ENCODE measurements around the gene MXRA8.

MXRA8 gene

GRCh38 chr1:1348420-1349255 is 9.7 kb downstream of the MXRA8 start:
- no peak for FAIRE-seq

- no peak for FAIRE-seq
Measured at GRCh38 chr1:1347663-1348419, 10.5 kb downstream of the MXRA8 start.

- FAIRE-seq = no peak
Measured at GRCh38 chr1:1347026-1347595, 11.2 kb downstream of the MXRA8 start.

DNA sequence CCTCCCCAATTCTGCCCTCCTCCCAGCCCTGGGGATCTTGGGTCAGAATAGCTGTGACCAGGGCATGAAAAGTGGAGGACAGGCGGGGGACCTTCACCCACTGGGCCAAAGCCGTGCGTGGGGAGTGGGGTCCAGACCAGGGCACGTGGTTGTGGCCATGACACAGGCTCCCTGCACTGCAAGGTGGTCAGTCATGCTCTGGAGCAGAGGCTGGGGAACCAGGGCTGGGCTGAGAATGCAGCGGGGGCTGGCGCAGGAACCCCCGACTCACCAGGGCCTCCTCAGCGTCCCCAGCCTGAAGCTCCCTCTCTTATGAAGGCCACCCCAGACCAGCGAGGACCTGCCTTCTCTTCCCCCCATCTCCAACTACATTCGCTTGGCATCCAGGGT is 11.9 kb downstream of the MXRA8 start:
- FAIRE-seq = no peak

DNA sequence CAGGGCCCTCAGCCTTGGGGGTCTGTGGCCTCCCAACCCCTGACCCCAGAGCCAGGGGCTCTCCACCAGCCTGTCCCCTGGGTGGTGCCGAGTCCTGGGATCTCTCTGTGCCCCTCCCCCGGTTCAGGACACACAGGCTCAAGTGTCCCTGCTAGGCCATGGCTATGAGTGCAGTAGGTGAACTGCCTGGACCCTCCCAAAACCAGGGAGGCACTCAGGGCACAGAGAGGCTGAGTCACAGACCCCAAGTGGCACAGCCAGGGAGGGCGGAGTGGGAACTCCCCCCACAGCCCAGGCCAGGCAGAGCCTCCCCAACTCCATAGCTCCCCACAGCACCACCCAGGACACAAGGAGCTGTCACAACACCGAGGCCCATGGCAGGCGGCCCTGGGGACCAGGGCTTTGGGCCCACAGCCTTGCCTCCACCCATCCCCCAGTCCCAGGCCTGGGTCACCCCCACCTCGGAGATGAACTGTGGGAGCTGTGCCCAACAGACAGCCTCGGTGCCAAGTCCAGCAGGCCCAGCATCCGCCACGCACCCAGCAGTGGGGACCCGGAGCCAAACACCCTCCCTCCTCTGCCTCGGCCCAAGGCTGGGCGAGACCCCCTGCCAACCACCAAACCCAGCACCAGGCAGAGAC is 12.4 kb downstream of the MXRA8 start:
- no peak for FAIRE-seq

GRCh38 chr1:1345384-1345783 is 13.0 kb downstream of the MXRA8 start:
- no peak for FAIRE-seq

DNA sequence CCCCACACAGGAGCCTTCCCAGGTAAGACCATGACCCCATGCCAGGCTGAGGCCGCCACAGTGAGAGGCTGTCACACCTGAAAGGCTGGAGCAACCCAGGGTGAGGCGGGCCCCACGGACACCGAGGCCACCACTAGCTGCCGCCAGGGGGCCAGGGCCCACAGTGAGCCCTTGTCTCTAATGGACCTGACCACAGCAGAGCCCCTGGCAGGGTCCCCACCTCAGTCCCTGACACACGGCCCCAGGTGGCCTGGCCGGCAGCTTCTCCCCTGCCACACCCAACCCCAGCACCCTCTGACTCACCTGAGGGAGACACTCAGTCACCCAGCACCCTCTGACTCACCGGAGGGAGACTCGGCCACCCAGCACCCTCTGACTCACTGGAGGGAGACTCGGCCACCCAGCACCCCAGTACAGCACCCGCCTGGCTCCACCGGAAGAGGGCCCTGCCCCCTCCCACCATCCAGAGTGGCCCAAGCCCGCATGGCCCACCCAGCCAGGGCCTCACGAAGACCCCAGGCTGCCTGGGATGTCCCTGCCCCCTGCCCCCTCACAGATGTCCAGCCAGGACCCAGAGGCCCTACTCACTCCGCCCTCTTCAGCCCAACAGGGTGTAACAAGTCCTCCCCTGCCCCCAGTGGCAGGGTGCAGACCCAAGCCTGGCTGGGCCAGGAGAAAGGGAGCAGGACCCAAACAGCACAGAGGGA is 13.5 kb downstream of the MXRA8 start:
- FAIRE-seq = no peak

DNA sequence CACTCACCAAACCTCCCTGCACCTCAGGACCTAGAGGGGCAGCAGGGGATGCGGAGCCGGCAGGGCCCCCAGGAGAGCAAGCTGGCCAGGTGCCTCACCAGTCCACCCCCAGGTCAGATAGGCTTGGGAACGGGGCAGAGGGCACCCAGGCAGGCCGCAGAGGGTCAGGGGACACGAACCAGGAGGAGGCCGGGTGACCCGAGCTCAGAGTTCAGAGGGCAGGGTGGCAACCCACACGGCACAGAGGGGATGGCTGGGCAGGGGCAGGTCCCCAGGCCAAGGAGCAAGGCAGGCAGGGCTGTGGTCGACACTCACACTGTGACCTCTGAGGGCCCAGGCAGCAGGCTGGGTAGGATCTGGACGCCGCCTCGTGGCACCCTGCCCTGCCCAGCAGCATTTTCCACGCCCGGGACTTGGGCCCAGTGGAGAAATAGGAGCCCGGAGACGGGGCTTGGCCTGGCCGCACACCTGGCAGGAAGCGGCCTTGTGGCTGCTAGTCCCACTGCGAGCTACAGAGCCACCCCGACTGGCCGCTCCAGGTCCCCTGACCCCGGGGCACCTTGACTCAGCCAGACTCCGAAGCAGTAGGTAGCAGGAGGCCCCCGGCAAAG is 14.4 kb downstream of the MXRA8 start:
- FAIRE-seq = no peak

- FAIRE-seq = no peak
Measured at GRCh38 chr1:1342584-1343115, 15.7 kb downstream of the MXRA8 start.

DNA sequence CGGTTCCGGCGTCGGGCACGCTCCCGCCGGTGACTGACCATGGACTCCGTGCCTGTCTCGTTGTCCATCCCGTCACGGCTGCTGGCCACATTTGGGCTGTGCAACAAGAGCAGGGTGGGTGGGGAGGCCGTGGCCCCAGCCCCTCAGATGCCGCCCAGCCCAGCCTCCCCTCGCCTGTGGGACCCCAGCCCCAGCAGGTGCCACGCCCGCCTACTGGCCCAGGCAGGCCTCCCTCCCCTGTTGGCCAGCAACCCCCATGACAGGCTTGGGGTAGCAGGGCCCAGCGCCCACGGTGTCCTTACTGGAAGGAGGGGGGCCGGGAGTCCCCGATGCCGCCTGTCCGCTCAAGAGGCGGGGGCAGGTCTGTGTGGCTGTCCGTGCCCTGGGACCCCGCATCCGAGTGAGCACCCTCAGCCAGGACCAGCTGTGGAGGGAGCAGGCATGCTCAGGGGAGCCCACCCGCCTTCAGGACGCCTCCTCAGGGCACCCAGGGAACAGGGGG is 16.2 kb downstream of the MXRA8 start:
- FAIRE-seq = no peak

DNA sequence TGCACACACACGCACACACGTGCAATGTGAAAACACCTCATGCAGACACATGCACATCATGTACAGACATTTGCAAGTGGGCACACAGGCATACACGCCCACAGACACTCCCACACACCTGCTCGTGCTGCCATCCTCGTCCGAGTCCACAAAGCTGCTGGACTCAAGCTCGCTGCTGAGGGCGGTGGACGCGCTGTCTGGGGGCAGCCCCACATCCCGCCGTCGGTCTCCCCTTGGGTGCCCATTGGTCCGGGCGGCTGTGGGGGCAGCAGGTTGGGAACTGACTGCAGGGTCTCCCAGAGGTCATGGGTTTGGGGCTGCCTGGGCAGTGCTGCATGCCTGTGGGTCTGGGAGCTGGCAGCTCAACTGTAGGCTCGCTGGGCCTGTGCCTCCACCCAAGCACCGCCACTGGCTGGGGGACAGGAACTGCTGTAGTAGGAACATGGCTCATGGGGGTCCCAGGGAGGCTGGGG is 16.8 kb downstream of the MXRA8 start:
- FAIRE-seq = no peak

DNA sequence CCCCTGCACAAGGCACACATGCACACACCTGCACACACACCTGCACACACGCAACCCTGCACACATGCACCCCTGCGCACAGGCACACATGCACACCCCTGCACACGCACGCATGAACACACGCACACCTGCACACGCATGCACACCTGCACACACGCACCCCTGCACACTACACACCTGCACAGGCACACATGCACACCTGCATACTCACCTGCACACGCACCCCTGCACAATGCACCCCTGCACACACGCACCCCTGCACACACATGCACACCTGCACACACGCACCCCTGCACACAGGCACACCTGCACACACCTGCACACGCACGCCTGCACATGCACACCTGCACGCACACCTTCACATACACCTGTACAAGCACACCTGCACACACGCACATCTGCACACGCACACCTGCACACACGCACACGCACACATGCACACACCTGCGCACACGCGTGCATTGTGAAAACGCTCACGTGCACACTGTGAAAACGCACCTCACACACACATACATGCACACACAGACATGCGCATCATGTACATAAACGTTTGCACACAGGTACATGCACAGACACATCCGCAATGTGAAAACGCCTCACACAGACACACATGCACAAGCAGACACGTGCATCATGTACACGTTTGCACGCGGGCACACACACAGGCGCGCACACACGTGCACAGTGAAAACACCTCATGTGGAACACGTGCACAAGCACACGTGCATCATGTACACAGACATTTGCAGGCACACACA is 17.4 kb downstream of the MXRA8 start:
- FAIRE-seq = no peak

DNA sequence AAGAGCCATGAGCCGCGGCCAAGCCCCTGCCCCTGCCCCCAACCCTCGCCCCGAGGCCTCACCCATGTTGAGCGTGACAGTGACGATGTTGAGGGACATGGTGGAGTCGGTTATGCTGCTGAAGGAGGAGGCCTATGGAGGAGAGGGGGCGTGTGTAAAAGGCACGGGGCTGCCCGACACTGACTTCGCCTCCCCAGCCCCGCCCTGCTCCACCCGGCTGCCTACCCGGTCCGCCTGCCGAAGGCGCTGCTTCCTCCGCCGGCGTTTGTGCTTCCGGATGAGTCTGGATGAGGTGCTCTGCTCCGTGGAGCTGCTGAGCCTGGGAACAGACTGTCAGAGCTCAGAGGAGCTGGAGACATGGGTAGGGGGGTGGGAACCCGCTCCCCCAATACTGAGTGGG is 18.2 kb downstream of the MXRA8 start:
- no peak for FAIRE-seq

DNA sequence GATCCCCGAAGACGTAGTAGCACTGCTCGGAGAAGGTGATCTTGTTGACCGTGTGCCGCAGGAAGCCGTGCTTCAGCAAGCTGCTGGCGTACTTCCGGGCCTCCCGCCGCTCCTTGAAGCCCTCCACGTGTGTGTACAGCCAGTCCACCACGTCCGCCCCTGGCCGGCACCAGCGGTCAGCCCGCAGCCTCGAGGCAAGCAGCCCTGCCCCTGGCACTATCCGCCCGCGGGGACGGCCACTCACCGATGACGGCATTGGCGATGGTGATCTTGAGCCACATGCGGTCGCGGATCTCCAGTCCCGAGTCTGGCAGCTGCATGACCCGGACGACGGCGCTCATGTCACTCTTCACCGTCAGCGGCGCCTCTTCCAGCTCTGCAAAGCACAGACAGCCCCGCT is 20.1 kb downstream of the MXRA8 start:
- FAIRE-seq = no peak

GRCh38 chr1:1337793-1338147 is 20.6 kb downstream of the MXRA8 start:
- FAIRE-seq = no peak

DNA sequence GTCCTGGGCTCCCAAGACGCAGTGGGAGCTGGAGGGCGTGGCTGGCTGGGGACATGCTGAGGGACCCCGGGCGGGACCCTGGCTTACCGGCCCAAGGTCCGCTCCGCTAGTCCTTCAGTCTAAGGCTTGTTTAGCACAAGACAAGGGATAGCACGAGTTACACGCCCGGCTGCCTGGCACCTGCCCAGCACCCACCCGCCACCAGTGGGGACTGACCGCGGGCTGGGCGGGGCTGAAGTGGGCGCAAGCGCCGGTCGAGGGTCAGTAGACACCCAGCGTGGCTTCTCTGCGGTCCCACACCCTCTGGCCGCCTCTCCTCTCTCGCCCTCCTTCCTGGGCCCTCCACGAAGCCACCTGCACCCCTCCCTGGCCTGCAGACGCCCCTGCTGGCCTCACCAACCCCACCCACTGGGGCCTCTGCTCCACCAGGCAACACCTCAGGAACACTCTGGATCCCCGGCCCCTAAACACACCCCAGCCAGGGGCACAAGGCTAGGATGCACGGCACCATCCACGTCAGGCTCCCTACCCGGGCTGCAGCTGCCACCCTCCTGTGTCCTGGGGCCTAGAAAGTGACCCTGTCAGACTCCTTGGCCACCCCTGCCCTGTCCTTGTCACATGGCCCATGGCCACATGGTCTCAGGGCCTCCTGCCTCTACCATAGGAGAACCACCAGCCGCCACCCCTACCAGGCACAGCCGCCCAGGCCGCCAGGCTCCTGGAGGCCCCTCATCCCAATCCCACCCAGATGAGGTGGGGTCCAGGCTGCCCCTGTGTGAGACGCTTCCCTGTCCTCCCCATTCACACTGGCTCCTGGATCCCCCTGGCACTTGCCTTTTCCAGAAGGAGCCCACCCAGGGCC is 21.2 kb downstream of the MXRA8 start:
- FAIRE-seq = no peak

DNA sequence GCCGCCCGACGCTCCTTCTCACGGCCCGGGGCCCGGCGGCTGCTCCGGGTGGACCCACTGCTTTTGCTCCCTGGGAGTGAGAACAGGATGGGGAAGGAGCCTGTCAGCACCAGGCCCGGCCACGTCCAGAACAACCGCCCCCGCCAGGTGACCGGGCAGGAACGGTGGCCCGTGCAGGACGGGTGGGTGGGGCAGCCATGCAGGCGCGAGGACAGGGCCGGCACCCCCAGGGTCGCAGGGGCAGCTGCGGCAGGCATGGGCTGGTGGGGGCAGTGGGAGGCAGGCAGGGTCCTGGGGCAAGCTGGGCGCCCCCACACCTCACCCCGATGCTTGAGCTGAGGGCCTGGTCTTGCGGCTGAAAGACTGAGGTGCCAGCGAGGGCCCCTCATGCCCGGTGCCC is 21.9 kb downstream of the MXRA8 start:
- FAIRE-seq = no peak

- FAIRE-seq = no peak
Measured at GRCh38 chr1:1335792-1336248, 22.5 kb downstream of the MXRA8 start.

DNA sequence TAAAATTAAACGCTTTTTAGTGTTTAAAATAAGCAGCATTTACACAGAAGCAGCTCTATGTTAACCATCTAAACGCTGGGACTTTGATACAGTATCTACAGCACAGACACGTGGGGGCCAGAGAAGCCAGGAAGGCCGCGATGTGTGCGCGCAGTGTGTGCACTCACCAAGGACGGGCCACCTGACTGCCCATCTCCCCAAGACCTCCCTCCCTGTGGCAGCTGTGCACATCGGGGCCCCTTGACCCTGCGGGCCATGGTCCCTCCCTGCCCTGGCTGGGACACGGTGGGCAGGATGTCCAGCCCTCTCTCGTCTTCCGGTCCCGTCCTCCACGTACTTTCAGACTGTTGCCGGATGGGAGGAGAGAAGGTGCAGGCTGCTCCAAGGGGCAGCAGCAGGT is 23.1 kb downstream of the MXRA8 start:
- no peak for FAIRE-seq

GRCh38 chr1:1334835-1335234 is 23.5 kb downstream of the MXRA8 start:
- FAIRE-seq = no peak
